C1 segment of cervical spinal cord (tissue), 14 donors: Measurements from ENCODE around the gene LMCD1.

ENCODE experiments used
- DNase-seq, 14 donors: peaks; one replicate each; lab custom pipeline; 2025; lab: John Stamatoyannopoulos, UW

The LMCD1 gene

GRCh38 chr3:8581806-8582445 lies 80.3 kb downstream of the LMCD1 start:
- no peak for DNase-seq

- no peak for DNase-seq
These were observed 83.0 kb downstream of the LMCD1 start for GRCh38 chr3:8584661-8585060.

DNA sequence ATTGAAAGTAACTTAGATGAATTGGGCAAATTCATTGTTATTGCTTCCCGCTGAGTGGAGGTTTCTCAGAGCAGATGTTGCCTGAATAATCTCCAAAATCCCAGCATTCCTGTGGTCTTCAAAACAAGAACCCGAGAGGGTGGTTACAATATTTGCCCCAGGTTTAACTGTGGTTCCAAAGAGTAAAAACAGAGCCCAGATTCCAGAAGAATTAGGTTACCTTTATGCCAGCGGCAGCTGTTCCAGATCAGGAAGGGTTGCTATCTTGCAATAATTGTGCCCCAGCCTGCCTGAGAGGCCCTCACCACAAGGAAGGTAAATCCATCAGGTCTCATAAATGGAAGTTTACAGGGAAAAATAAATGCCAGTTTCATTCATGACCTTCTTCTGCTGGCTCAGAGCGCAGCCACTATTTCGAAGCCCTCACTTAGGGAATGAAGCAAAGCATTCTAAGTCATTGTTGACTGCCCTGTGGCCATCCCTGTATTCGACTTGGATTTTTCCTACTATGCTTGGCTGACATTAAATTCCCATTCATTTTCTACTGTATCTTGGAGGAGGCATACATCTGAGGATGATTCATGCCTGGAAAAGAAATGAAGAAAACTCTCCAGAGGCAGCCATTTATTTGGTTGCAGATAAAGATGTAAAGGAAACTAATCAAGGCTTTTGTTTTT lies 88.4 kb downstream of the LMCD1 start:
- no peak for DNase-seq

- no peak for DNase-seq
These were observed 91.6 kb downstream of the LMCD1 start for GRCh38 chr3:8593021-8593827.

- no peak for DNase-seq
These were observed 93.6 kb downstream of the LMCD1 start for GRCh38 chr3:8595252-8595651.

DNA sequence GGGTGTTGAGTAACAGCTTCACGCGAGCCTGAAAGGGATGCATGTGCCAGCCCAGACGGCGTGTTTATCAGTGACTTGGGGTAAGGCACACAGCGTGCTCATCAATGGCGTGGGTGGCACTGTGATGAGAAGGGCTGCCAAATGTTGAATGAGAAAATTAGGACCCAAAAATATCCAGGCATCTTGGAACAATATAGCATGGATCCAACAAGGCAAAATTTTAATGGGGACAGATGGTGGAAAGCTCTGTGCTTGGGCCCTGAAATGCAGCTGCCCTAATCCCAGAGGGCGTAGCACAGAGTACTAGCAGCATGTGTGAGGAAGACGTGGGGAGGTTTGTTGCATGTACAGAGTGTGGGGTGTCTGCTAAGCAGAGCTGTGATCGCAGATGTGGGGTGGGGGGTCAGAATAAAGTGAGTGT lies 94.1 kb downstream of the LMCD1 start:
- DNase-seq = no peak

- no peak for DNase-seq
These were observed 94.9 kb downstream of the LMCD1 start for GRCh38 chr3:8596321-8597218.

GRCh38 chr3:8597219-8597853 lies 95.7 kb downstream of the LMCD1 start:
- DNase-seq = no peak

DNA sequence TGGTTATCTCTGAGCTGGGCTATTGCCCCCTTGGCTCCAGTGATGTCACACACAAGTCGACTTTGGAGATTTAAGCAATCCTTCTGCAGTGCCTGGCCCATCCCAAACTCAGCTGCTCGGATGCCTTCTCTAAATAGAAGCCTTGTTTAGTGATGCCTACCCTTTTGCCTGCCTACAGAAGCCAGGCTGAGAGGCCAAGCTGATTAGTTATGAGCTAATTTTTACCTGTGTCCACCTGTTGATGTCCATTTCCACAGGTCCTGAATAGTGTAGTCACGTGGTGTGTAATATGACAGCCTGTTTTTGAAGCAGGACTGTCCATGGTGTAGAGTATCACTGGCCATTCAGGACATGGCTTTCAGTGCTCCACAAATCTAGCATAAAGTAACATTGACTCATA lies 97.5 kb downstream of the LMCD1 start:
- DNase-seq = no peak

DNA sequence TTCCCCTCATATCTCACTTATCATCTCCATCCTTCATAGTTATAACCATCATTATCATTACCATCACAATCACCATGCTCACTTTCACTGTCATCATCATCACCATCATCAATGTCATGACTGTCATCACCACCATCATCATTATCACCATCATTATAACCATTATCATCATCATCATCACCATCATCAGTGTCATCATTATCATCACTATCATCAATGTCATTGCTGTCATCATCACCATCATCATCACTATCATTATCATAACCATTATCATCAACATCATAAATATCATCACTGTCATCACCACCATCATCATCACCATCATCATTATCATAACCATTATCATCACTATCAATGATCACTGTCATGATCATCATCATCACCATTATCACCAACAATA lies 98.8 kb downstream of the LMCD1 start:
- DNase-seq = no peak

DNA sequence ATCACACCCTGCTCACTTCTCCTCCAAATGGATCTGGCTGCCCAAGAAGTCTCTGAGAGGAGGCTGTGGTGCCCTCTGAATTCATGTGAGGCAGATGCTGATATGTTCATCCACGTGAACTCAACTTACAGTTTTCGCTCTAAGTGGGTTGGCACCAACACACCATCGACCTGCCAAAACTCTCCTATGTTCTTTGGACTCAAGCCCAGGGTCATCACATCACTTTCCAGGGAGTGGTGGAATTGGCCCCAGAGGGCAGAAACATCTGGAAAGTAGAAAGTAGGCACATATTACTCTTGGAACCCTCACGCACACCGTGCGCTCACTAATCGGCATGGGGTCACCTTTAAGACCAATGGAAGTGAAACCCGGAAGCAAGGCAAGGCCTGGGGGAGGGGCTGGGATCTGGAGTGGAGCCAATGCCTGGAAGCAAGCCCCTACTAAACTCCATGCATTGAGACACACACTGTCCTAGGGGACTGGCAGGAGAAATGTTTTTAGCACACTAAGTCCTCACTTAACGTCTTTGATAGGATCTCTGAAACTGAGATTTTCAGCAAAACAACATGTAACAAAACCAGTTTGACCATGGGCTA lies 101.6 kb downstream of the LMCD1 start:
- no peak for DNase-seq

- no peak for DNase-seq
These were observed 102.4 kb downstream of the LMCD1 start for GRCh38 chr3:8604006-8604405.

DNA sequence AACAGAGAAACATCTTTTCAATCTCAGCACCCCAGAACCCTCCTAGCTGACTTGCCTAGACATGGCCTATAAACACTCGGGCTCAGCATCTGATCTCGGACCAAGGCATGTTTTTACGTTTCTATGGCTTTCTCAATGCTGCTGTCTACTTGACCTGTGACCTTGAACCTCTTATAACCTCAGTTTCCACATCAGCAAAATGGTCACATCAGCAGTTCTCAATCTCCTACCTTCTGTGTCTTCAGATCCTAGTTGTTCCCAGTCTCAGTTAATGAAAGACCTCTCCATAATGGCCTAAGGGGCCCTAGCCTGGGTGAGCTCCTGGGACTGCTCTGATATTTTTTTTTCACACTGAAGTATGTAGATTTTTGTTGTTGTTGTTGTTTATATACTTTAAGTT lies 103.4 kb downstream of the LMCD1 start:
- no peak for DNase-seq

- DNase-seq = no peak
These were observed 105.1 kb downstream of the LMCD1 start for GRCh38 chr3:8606701-8607231.

GRCh38 chr3:8607234-8608040 lies 105.8 kb downstream of the LMCD1 start:
- DNase-seq = peak in 9 of 14 donors; percentile 3 to 48 (median 14)

DNA sequence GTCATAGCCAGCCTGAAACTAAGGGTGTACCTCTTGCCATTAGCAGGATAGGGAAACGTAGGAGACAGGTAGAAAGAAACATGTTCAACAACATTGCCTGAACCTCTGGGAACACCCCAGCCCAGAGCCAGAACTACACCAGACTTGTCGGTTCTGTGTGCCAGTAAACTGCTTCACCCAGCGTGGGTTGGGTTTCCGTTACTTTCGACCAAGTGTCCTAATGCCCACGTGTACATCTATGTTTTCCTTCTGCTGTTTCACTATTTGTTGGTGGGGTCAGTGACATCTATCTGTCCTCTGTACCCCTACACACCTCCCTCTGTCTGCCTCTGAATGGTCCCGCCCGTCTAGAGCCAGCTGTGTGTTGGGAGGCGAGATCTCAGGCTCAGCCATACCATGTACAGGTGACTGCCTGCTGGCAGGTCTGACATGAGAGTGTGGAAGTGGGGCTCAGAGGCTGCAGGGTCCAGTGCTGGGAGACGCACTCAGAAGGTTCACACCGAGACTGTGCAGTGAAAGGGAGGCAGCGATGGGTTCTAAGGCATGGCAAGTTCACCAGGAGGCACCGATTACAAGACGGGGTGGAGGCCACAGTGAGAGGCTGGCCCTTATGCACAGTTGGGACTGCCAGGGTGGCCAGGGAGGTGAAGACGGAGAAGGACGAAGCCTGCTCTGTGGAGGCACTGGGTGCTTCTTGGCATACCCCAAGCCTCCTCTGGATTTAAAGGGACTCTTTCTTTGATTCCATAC lies 106.6 kb downstream of the LMCD1 start:
- DNase-seq = no peak

- no peak for DNase-seq
These were observed 107.3 kb downstream of the LMCD1 start for GRCh38 chr3:8608791-8609467.

GRCh38 chr3:8610951-8611350 lies 109.3 kb downstream of the LMCD1 start:
- DNase-seq = no peak
